ENCODE data around the gene LILRB2. TPM values are rescaled to one million over a fixed set of nuclear protein-coding genes. Genes with fewer than 3 reads are reported as not detected.

The LILRB2 gene
- total and polyA plus RNA-seq, 2 donors (not counting 1 experiment from before 2014, with no cell fraction given): 8.3 to 12.4 TPM

GRCh38 chr19:54312011-54312410 lies 31.1 kb upstream of the LILRB2 start:
- TF ChIP-seq, protein P1, sequence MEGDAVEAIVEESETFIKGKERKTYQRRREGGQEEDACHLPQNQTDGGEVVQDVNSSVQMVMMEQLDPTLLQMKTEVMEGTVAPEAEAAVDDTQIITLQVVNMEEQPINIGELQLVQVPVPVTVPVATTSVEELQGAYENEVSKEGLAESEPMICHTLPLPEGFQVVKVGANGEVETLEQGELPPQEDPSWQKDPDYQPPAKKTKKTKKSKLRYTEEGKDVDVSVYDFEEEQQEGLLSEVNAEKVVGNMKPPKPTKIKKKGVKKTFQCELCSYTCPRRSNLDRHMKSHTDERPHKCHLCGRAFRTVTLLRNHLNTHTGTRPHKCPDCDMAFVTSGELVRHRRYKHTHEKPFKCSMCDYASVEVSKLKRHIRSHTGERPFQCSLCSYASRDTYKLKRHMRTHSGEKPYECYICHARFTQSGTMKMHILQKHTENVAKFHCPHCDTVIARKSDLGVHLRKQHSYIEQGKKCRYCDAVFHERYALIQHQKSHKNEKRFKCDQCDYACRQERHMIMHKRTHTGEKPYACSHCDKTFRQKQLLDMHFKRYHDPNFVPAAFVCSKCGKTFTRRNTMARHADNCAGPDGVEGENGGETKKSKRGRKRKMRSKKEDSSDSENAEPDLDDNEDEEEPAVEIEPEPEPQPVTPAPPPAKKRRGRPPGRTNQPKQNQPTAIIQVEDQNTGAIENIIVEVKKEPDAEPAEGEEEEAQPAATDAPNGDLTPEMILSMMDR (IDR thresholded peaks at IDR 0.05): no peak
- no peak for TF ChIP-seq EZH2 (IDR thresholded peaks at IDR 0.05; ENCODE audit: borderline replicate concordance, insufficient read depth, low read depth, low read length, poor library complexity, severe bottlenecking)
- POLR2A ChIA-PET: no interaction called here
- H3K79me2 ChIP-seq (ENCODE audit: control insufficient read depth, insufficient read depth, low read length): no peaks in the 10 kb centered on the region

DNA sequence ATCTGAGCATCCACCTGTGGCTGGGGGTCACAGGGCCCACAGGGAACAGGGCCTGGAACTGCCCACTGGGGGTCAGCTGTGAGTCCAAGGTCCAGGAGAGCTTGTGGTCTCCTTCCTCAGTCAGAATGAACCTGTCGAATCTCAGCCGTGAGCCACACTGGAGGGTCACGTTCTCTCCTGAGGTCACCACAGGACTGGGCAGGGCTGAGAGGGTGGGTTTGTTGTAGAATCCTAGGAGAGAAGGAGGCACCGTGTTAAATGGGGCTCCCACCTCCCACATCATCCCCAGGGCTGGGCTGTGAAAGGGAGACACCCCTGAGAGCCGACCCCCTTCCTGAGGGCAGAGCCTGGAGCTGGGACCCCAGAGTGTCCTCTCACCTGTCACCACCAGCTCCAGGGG lies 30.6 kb upstream of the LILRB2 start:
- TF ChIP-seq EZH2 (IDR thresholded peaks at IDR 0.05; ENCODE audit: borderline replicate concordance, insufficient read depth, low read depth, low read length, poor library complexity, severe bottlenecking): no peak
- TF ChIP-seq, protein P1 (IDR thresholded peaks at IDR 0.05): no peak
- H2AFZ ChIP-seq (ENCODE audit: insufficient read depth, low read depth, low read length, poor library complexity, severe bottlenecking): no peak overlapping the region
- H3K9me3 Mint-ChIP-seq (ENCODE audit: insufficient read depth): no peaks in the 10 kb centered on the region
- no peaks in the 10 kb centered on the region for H4K20me1 ChIP-seq (ENCODE audit: control insufficient read depth, insufficient read depth, low read length, poor library complexity, severe bottlenecking)
- WGBS (ENCODE audit: insufficient coverage): no CpG with 5 or more reads among the region's 5 CpGs
- no peak for ATAC-seq (ENCODE audit: low read depth)
- H3K27ac Mint-ChIP-seq: no peak overlapping the region
- no peaks in the 10 kb centered on the region for H3K79me2 ChIP-seq (ENCODE audit: control insufficient read depth, insufficient read depth, low read length)
- intact Hi-C loops (cut with micrococcal nuclease): no loop called here
- CTCF ChIA-PET: interaction anchor here (0.8 kb wide), 1 partner anchor 14 kb away, joined by 3 read pairs; no protein-coding TSS in a partner anchor
- H3K4me1 Mint-ChIP-seq: peaks cover 12% of the 10 kb centered on the region
- no peaks in the 10 kb centered on the region for H3K36me3 ChIP-seq (replicated peaks in 1 of 2; ENCODE audit: control extremely low read depth in 1 of 2, control insufficient read depth in 1 of 2, extremely low read depth in 1 of 2, insufficient read depth in 2 of 2, low read length in 1 of 2)
- H3K27ac ChIP-seq (ENCODE audit: low read length in 2 of 2): no peak overlapping the region
- peaks cover 11 to 13% of the 10 kb centered on the region in 2 donors for H3K4me1 ChIP-seq (ENCODE audit: control insufficient read depth in 2 of 2, insufficient read depth in 2 of 2, low read length in 2 of 2)
- DNase-seq: no peak
- H3K9ac ChIP-seq (ENCODE audit: low read length): no peak overlapping the region
- H3K4me2 ChIP-seq (replicated peaks; ENCODE audit: low read depth, low read length, poor library complexity, severe bottlenecking): no peak overlapping the region
- POLR2A ChIA-PET: no interaction called here
- H3K27me3 Mint-ChIP-seq: peaks cover 45% of the 10 kb centered on the region
- peaks cover 0 to 49% (median 25%) of the 10 kb centered on the region in 4 experiments for H3K27me3 ChIP-seq (replicated peaks in 1 of 4; ENCODE audit: control extremely low read depth in 1 of 4, control insufficient read depth in 3 of 4, insufficient read depth in 4 of 4, low read length in 3 of 4)
- no peak overlapping the region for H3K4me3 Mint-ChIP-seq
- H3K9me3 ChIP-seq (ENCODE audit: control extremely low read depth in 1 of 3, control insufficient read depth in 2 of 3, insufficient read depth in 1 of 3, low read length in 2 of 3): no peaks in the 10 kb centered on the region
- no peak overlapping the region for H3K4me3 ChIP-seq (ENCODE audit: control extremely low read depth in 1 of 5, extremely low read depth in 1 of 5, insufficient read depth in 1 of 5, low read depth in 2 of 5, low read length in 4 of 5)

More at GRCh38 chr19:54312011-54312410, 31.1 kb upstream of the LILRB2 start:
- intact Hi-C loops (cut with micrococcal nuclease): no loop called here
- H3K4me3 Mint-ChIP-seq: no peak overlapping the region
- Histone ChIP-seq H3K4me1 (ENCODE audit: control insufficient read depth in 2 of 2, insufficient read depth in 2 of 2, low read length in 2 of 2) (peaks cover 14 to 16% of the 10 kb centered on the region in 2 donors), H3K27me3 (replicated peaks in 1 of 4; ENCODE audit: control extremely low read depth in 1 of 4, control insufficient read depth in 3 of 4, insufficient read depth in 4 of 4, low read length in 3 of 4) (peaks cover 0 to 49% (median 26%) of the 10 kb centered on the region in 4 experiments), H3K4me3 (ENCODE audit: control extremely low read depth in 1 of 5, extremely low read depth in 1 of 5, insufficient read depth in 1 of 5, low read depth in 2 of 5, low read length in 4 of 5) (no peak overlapping the region), H3K36me3 (replicated peaks in 1 of 2; ENCODE audit: control extremely low read depth in 1 of 2, control insufficient read depth in 1 of 2, extremely low read depth in 1 of 2, insufficient read depth in 2 of 2, low read length in 1 of 2) (no peaks in the 10 kb centered on the region), H4K20me1 (ENCODE audit: control insufficient read depth, insufficient read depth, low read length, poor library complexity, severe bottlenecking) (no peaks in the 10 kb centered on the region), H3K9me3 (ENCODE audit: control extremely low read depth in 1 of 3, control insufficient read depth in 2 of 3, insufficient read depth in 1 of 3, low read length in 2 of 3) (no peaks in the 10 kb centered on the region), H3K4me2 (replicated peaks; ENCODE audit: low read depth, low read length, poor library complexity, severe bottlenecking) (no peak overlapping the region), H3K9ac (ENCODE audit: low read length) (no peak overlapping the region), H3K27ac (ENCODE audit: low read length in 2 of 2) (no peak overlapping the region), H2AFZ (ENCODE audit: insufficient read depth, low read depth, low read length, poor library complexity, severe bottlenecking) (no peak overlapping the region)
- H3K27ac Mint-ChIP-seq: peak overlapping the region; percentile 32
- no peak for DNase-seq
- H3K27me3 Mint-ChIP-seq: peaks cover 42% of the 10 kb centered on the region
- H3K4me1 Mint-ChIP-seq: peaks cover 12% of the 10 kb centered on the region
- no peaks in the 10 kb centered on the region for H3K9me3 Mint-ChIP-seq (ENCODE audit: insufficient read depth)
- CTCF ChIA-PET: interaction anchor here (0.9 kb wide), 1 partner anchor 41 kb away, joined by 4 read pairs; no protein-coding TSS in a partner anchor
- WGBS (ENCODE audit: insufficient coverage): 83% methylated on average over 5 of the region's 6 CpGs
- no peak for ATAC-seq (ENCODE audit: low read depth)
